GM13976 (cell line): Measurements from ENCODE around the gene MRPL52.
"Not testable (repeated sequence)": the region's sequence is repeated elsewhere in the genome, so short reads cannot be mapped to it uniquely, and the experiment has no call there.

Source experiments
- DNase-seq: peaks from one replicate; pipeline ENCODE4 v3.0.0; 2012; ENCODE audit warnings: low spot score
- CTCF ChIP-seq: IDR thresholded peaks from 2 replicates; pipeline ENCODE4 v1.5.1; 2012; ENCODE audit warnings: borderline replicate concordance, mild to moderate bottlenecking; ENCODE audit not compliant: insufficient read depth; ENCODE audit errors: extremely low read depth, missing control alignments, control extremely low read depth
- in situ Hi-C: fragments of 300-500 bp; cut with MboI; formaldehyde crosslinking; loops from one replicate; pipeline ENCODE4 v1.12.0; 2022; ENCODE audit warnings: low sequenced_read_pairs, mixed read lengths, inconsistent platforms; ENCODE audit not compliant: unreplicated experiment

Gene MRPL52

DNA sequence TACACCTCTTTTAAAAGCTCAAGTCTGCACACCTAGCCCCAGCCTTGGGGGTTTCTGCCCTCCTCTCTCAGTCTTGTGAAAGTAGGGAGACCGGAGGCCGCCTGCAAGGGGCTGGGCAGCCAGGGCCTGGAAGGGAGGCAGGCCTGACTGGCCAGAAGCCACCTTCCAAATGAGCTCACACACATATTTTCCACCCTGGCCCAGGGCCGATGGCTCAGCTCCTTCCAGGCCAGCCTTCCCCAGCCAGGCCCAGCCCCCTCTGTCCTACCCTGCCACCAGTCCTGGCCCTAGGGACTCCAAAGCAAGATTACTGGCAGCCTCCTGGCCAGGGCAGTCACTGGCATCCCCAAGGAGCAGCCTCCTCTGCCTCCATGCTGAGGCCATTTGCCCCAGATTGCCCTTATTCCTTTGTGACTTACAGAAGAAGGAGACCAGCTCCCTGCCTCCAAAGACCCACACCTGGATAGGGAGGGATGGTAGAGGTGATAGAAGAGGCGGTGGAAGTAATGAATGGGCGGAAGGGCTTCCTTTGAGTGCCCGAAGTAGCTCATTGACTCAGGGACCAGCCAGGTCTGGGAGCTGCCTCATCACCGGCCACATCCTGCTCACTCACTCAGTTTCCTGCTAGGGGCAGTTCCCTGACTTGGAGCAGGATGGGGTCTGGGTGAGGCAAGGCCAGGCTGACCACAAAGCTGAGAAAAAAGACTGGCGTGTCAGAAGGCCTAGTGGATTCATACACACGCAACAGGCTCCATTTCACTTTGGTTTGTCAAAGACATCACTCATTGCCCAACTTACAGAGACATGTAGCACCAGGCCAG, 21.5 kb downstream of the MRPL52 start:
- no peak for DNase-seq
- in situ Hi-C loops: loop anchor here (5.0 to 10.0 kb wide), 3 partner anchors 74 to 466 kb away; no protein-coding TSS in a partner anchor
- no peak for TF ChIP-seq CTCF

DNA sequence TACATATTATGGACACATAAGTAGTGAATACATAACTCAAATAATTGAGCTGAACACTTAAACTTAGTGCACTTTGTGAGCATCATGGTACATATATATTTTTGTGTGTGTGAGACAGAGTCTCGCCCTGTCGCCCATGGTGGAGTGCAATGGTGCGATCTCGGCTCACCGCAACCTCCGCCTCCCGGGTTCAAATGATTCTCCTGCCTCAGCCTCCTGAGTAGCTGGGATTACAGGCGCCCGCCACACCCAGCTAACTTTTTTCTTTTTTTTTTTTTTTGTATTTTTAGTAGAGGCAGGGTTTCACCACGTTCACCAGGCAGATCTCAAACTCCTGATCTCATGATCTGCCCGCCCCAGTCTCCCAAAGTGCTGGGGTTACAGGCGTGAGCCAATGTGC, 22.5 kb downstream of the MRPL52 start:
- in situ Hi-C loops: loop anchor here (5.0 to 10.0 kb wide), 3 partner anchors 75 to 467 kb away; no protein-coding TSS in a partner anchor
- DNase-seq: not testable (repeated sequence)

GRCh38 chr14:22852599-22852939, 22.9 kb downstream of the MRPL52 start:
- in situ Hi-C loops: loop anchor here (5.0 to 10.0 kb wide), 3 partner anchors 75 to 468 kb away; no protein-coding TSS in a partner anchor
- no peak for TF ChIP-seq CTCF
- DNase-seq: no peak

DNA sequence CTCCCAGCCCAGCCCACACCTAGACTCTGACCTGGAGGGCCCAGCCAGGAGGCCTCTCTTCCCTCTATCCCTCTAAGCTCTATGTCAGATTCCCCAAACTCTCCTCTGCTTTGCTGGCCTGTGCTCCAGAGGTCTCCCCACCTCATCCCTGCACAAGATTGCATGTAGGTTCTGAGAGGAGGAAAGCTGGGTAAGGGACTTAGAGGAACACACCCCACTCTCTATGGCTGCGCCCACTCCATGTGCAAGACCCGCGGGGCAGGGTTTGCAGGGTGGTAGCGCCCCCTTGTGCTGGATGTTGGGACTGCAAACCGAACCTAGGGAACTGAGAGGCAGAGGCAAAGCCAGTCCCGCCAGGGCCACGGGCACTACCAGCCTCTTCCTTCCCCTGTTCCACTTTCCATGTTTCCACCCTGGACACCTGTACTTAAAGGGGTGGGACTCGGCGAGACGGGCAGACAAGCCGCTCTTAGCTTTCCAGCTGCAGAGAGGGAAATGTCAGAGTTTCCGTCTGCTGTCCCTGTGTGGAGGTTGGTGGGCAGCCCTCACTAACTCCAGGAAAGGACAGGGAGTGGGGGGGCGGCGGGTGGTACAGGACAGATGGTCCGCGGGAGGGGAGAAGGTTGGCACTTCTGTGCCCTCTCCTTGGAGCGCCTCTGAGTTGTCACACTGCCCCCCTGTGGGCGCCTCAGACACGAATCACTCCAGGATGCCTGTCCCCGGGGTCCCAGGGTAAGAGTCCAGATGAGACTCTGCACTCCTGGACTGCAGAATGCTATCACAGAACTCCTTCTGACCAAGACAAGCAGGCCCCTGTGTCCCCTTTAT, 23.5 kb downstream of the MRPL52 start:
- peak; percentile 98 for TF ChIP-seq CTCF
- in situ Hi-C loops: loop anchor here (5.0 to 10.0 kb wide), 3 partner anchors 76 to 468 kb away; no protein-coding TSS in a partner anchor
- peak; percentile 88 for DNase-seq

DNA sequence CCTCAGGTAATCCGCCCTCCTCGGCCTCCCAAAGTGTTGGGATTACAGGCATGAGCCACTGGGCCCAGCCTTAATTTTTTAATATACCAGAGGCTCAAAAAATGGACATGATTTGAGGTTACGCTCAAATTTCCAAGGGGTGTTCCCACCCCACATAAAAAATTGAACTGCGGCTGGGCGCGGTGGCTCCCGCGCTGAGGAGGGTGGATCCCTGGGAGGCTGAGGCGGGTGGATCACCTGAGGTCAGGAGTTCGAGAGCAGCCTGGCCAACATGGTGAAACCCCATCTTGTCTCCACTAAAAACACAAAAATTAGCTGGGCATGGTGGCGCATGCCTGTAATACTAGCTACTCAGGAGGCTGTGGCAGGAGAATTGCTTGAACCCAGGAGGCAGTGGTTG, 24.6 kb downstream of the MRPL52 start:
- DNase-seq: not testable (repeated sequence)
- in situ Hi-C loops: loop anchor here (5.0 to 10.0 kb wide), 3 partner anchors 77 to 469 kb away; no protein-coding TSS in a partner anchor

DNA sequence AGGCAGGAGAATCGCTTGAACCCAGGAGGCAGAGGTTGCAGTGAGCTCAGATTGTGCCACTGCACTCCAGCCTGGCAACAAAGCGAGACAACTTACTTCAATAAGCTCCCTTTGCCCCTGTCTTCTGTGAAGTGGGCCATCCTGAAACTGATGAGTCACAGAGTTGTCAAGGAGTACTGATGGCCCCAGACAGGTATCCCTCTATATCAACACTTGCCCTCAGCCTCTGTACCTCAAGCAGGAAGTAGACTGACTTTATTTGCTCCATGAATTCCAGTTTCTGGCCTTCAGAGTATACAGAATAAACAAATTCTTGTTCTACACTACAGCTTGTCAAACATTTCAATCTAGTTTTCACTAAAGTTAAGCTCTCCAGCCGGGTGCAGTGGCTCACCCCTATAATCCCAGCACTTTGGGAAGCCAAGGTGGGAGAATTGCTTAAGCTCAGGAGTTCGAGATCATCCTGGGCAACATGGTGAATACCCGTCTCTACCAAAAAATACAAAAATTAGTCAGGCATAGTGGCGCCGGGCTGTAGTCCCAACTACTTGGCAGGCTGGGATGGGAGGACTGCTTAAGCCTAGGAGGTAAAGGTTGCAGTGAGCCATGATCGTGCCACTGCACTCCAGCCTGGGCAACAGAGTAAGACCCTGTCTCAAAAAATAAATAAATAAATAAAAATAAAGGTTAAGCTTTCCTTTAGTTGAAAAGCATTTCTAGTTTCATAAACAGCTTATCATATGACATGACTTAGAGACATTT, 25.5 kb downstream of the MRPL52 start:
- DNase-seq: no peak
- in situ Hi-C loops: loop anchor here (5.0 to 10.0 kb wide), 3 partner anchors 78 to 470 kb away; no protein-coding TSS in a partner anchor
- TF ChIP-seq CTCF: no peak

DNA sequence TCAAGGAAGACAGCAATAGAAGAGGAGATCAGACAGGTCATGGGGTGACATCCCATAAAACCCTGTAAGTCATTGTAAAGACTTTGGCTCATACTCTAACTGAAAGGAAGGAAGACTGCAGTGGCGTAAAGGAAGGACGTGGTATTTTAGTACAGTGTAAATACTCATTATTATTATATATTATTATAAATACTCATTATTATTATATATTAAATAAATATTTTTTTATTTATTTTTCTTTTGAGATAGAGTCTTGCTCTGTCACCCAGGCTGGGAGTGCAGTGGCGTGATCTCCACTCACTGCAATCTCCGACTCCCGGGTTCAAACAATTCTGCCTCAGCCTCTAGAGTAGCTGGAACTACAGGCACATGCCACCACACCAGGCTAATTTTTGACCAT, 26.7 kb downstream of the MRPL52 start:
- DNase-seq: no peak
- in situ Hi-C loops: loop anchor here (10.0 kb wide), 2 partner anchors 282 to 472 kb away; no protein-coding TSS in a partner anchor
- no peak for TF ChIP-seq CTCF

GRCh38 chr14:22860377-22860776, 30.7 kb downstream of the MRPL52 start:
- in situ Hi-C loops, DNase-seq: not testable (repeated sequence)
